Measurements from ENCODE around the gene GIPC3. TPM values are rescaled to one million over a fixed set of nuclear protein-coding genes. Genes with fewer than 3 reads are reported as not detected.

Gene GIPC3
- total RNA-seq, 1 experiment from 2014 or later: not detected

GRCh38 chr19:3607303-3608078 lies 22.2 kb downstream of the GIPC3 start:
- no peak overlapping the region for H3K27ac ChIP-seq (ENCODE audit: low read length)
- H4K20me1 ChIP-seq (ENCODE audit: insufficient read depth, low read depth, low read length): peaks cover 10% of the 10 kb centered on the region; the same call in 1 of the 2 replicates
- H3K9ac ChIP-seq (ENCODE audit: low read length): no peak overlapping the region
- no peak overlapping the region for H3K4me3 ChIP-seq (ENCODE audit: low read length)
- peaks cover 7% of the 10 kb centered on the region; the same call in 1 of the 2 replicates for H3K4me1 ChIP-seq (ENCODE audit: low read length)
- no peaks in the 10 kb centered on the region for H3K27me3 ChIP-seq (ENCODE audit: low read length)
- no peaks in the 10 kb centered on the region for H3K9me2 ChIP-seq (replicated peaks; ENCODE audit: insufficient read depth, low read length)
- H3K79me2 ChIP-seq (ENCODE audit: low read length): no peaks in the 10 kb centered on the region
- H3K36me3 ChIP-seq (ENCODE audit: insufficient read depth, low read length): no peaks in the 10 kb centered on the region
- no peak overlapping the region for H3K4me2 ChIP-seq (ENCODE audit: low read depth, low read length, poor library complexity, severe bottlenecking)
- no peak for DNase-seq
- H3K9me3 ChIP-seq (ENCODE audit: low read length): no peaks in the 10 kb centered on the region
- H2AFZ ChIP-seq (ENCODE audit: low read length): no peak overlapping the region

GRCh38 chr19:3608079-3608641 lies 22.9 kb downstream of the GIPC3 start:
- Histone ChIP-seq H3K9me3 (ENCODE audit: low read length) (no peaks in the 10 kb centered on the region), H3K4me3 (ENCODE audit: low read length) (no peak overlapping the region), H3K27me3 (ENCODE audit: low read length) (no peaks in the 10 kb centered on the region), H4K20me1 (ENCODE audit: insufficient read depth, low read depth, low read length) (peaks cover 10% of the 10 kb centered on the region; the same call in 1 of the 2 replicates), H3K79me2 (ENCODE audit: low read length) (no peaks in the 10 kb centered on the region), H3K36me3 (ENCODE audit: insufficient read depth, low read length) (no peaks in the 10 kb centered on the region), H3K9me2 (replicated peaks; ENCODE audit: insufficient read depth, low read length) (no peaks in the 10 kb centered on the region), H3K4me2 (ENCODE audit: low read depth, low read length, poor library complexity, severe bottlenecking) (no peak overlapping the region), H3K9ac (ENCODE audit: low read length) (no peak overlapping the region), H3K27ac (ENCODE audit: low read length) (no peak overlapping the region), H3K4me1 (ENCODE audit: low read length) (peaks cover 7% of the 10 kb centered on the region; the same call in 1 of the 2 replicates), H2AFZ (ENCODE audit: low read length) (no peak overlapping the region)
- DNase-seq: no peak

DNA sequence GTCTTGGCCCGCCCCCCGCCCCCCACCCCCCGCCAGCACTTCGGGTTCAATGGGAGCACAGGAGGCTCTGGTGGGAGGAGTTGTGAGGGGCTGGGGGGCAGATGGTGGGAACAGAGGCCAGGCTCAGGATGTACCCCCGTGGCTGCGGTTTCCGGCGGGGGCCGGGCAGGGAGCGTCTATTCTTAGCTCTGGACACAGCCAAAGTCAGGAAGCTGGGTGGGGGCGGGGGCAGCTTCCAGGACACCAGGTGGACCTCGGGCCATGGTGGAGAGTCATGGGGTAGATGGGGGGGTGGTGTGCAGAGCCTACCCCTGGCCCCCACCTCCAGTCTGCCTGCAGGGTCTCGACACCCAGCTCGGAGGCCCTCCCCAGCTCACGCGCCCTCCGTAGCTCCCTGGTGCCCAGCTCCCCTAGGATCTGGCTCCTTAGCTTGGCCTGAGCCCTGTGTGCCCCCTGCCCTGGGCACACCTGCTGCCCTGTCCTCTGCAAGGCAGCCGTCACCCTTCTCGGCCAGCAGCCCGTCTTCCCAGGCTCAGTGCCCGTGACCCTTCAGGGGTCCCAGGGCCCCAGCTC lies 23.6 kb downstream of the GIPC3 start:
- Histone ChIP-seq H3K36me3 (ENCODE audit: insufficient read depth, low read length) (no peaks in the 10 kb centered on the region), H3K4me3 (ENCODE audit: low read length) (no peak overlapping the region), H3K27me3 (ENCODE audit: low read length) (no peaks in the 10 kb centered on the region), H3K79me2 (ENCODE audit: low read length) (no peaks in the 10 kb centered on the region), H3K27ac (ENCODE audit: low read length) (no peak overlapping the region), H3K4me1 (ENCODE audit: low read length) (peaks cover 7% of the 10 kb centered on the region; the same call in 1 of the 2 replicates), H4K20me1 (ENCODE audit: insufficient read depth, low read depth, low read length) (peaks cover 10% of the 10 kb centered on the region; the same call in 1 of the 2 replicates), H3K9me2 (replicated peaks; ENCODE audit: insufficient read depth, low read length) (no peaks in the 10 kb centered on the region), H3K9me3 (ENCODE audit: low read length) (no peaks in the 10 kb centered on the region), H3K9ac (ENCODE audit: low read length) (no peak overlapping the region), H3K4me2 (ENCODE audit: low read depth, low read length, poor library complexity, severe bottlenecking) (no peak overlapping the region), H2AFZ (ENCODE audit: low read length) (no peak overlapping the region)
- no peak for DNase-seq

- H2AFZ ChIP-seq (ENCODE audit: low read length): no peak overlapping the region
- H3K9ac ChIP-seq (ENCODE audit: low read length): no peak overlapping the region
- H3K27me3 ChIP-seq (ENCODE audit: low read length): no peaks in the 10 kb centered on the region
- H3K36me3 ChIP-seq (ENCODE audit: insufficient read depth, low read length): no peaks in the 10 kb centered on the region
- H3K4me3 ChIP-seq (ENCODE audit: low read length): no peak overlapping the region
- H3K9me2 ChIP-seq (replicated peaks; ENCODE audit: insufficient read depth, low read length): no peaks in the 10 kb centered on the region
- no peaks in the 10 kb centered on the region for H3K79me2 ChIP-seq (ENCODE audit: low read length)
- no peak overlapping the region for H3K4me2 ChIP-seq (ENCODE audit: low read depth, low read length, poor library complexity, severe bottlenecking)
- H3K27ac ChIP-seq (ENCODE audit: low read length): no peak overlapping the region
- H3K9me3 ChIP-seq (ENCODE audit: low read length): no peaks in the 10 kb centered on the region
- peaks cover 4% of the 10 kb centered on the region; the same call in 1 of the 2 replicates for H3K4me1 ChIP-seq (ENCODE audit: low read length)
- peaks cover 10% of the 10 kb centered on the region; the same call in 1 of the 2 replicates for H4K20me1 ChIP-seq (ENCODE audit: insufficient read depth, low read depth, low read length)
- no peak for DNase-seq
These were observed 24.8 kb downstream of the GIPC3 start for GRCh38 chr19:3609779-3610719.

- Histone ChIP-seq H3K79me2 (ENCODE audit: low read length) (no peaks in the 10 kb centered on the region), H3K9ac (ENCODE audit: low read length) (no peak overlapping the region), H3K36me3 (ENCODE audit: insufficient read depth, low read length) (no peaks in the 10 kb centered on the region), H3K4me3 (ENCODE audit: low read length) (no peak overlapping the region), H3K27ac (ENCODE audit: low read length) (no peak overlapping the region), H3K4me2 (ENCODE audit: low read depth, low read length, poor library complexity, severe bottlenecking) (no peak overlapping the region), H4K20me1 (ENCODE audit: insufficient read depth, low read depth, low read length) (0 out of 2 replicates have a peak, but pooled peaks cover 5% of the 10 kb centered on the region), H2AFZ (ENCODE audit: low read length) (no peak overlapping the region), H3K9me2 (replicated peaks; ENCODE audit: insufficient read depth, low read length) (no peaks in the 10 kb centered on the region), H3K4me1 (ENCODE audit: low read length) (no peaks in the 10 kb centered on the region), H3K27me3 (ENCODE audit: low read length) (no peaks in the 10 kb centered on the region), H3K9me3 (ENCODE audit: low read length) (no peaks in the 10 kb centered on the region)
- no peak for DNase-seq
These were observed 25.8 kb downstream of the GIPC3 start for GRCh38 chr19:3610745-3611717.

- no peak overlapping the region for H3K27ac ChIP-seq (ENCODE audit: low read length)
- no peak overlapping the region for H3K4me2 ChIP-seq (ENCODE audit: low read depth, low read length, poor library complexity, severe bottlenecking)
- H3K79me2 ChIP-seq (ENCODE audit: low read length): no peaks in the 10 kb centered on the region
- no peak overlapping the region for H3K4me3 ChIP-seq (ENCODE audit: low read length)
- no peaks in the 10 kb centered on the region for H3K9me2 ChIP-seq (replicated peaks; ENCODE audit: insufficient read depth, low read length)
- H3K9me3 ChIP-seq (ENCODE audit: low read length): no peaks in the 10 kb centered on the region
- H3K27me3 ChIP-seq (ENCODE audit: low read length): no peaks in the 10 kb centered on the region
- DNase-seq: no peak
- H4K20me1 ChIP-seq (ENCODE audit: insufficient read depth, low read depth, low read length): 0 out of 2 replicates have a peak, but pooled peaks cover 5% of the 10 kb centered on the region
- no peak overlapping the region for H2AFZ ChIP-seq (ENCODE audit: low read length)
- no peak overlapping the region for H3K9ac ChIP-seq (ENCODE audit: low read length)
- H3K4me1 ChIP-seq (ENCODE audit: low read length): no peaks in the 10 kb centered on the region
- H3K36me3 ChIP-seq (ENCODE audit: insufficient read depth, low read length): no peaks in the 10 kb centered on the region
These were observed 26.6 kb downstream of the GIPC3 start for GRCh38 chr19:3611841-3612240.

GRCh38 chr19:3612330-3612729 lies 27.1 kb downstream of the GIPC3 start:
- no peaks in the 10 kb centered on the region for H3K36me3 ChIP-seq (ENCODE audit: insufficient read depth, low read length)
- H3K79me2 ChIP-seq (ENCODE audit: low read length): no peaks in the 10 kb centered on the region
- no peak overlapping the region for H3K4me2 ChIP-seq (ENCODE audit: low read depth, low read length, poor library complexity, severe bottlenecking)
- no peak overlapping the region for H3K4me3 ChIP-seq (ENCODE audit: low read length)
- H2AFZ ChIP-seq (ENCODE audit: low read length): no peak overlapping the region
- no peaks in the 10 kb centered on the region for H3K9me3 ChIP-seq (ENCODE audit: low read length)
- H4K20me1 ChIP-seq (ENCODE audit: insufficient read depth, low read depth, low read length): 0 out of 2 replicates have a peak, but pooled peaks cover 5% of the 10 kb centered on the region
- H3K9me2 ChIP-seq (replicated peaks; ENCODE audit: insufficient read depth, low read length): no peaks in the 10 kb centered on the region
- no peak overlapping the region for H3K9ac ChIP-seq (ENCODE audit: low read length)
- DNase-seq: no peak
- no peaks in the 10 kb centered on the region for H3K4me1 ChIP-seq (ENCODE audit: low read length)
- H3K27ac ChIP-seq (ENCODE audit: low read length): no peak overlapping the region
- no peaks in the 10 kb centered on the region for H3K27me3 ChIP-seq (ENCODE audit: low read length)

Measured in Karpas-422 (cell line).